K562 (cell line): Measurements from ENCODE around the gene ZNF594. TPM values are rescaled to one million over a fixed set of nuclear protein-coding genes. Genes with fewer than 3 reads are reported as not detected.

Experiments
- ATF1 ChIP-seq, 2 experiments: fragments of 450-650 bp in 1 of 2; IDR thresholded peaks; 2 replicates each; pipeline ENCODE4 v1.6.1; 2016; ENCODE audit warnings: missing compliant biosample characterization in 1 of 2, missing genetic modification characterization in 1 of 2
- CREB3L1 ChIP-seq: fragments of 450-650 bp; IDR thresholded peaks from 2 replicates; pipeline ENCODE4 v1.6.1; 2014; ENCODE audit warnings: low read depth, mild to moderate bottlenecking, moderate library complexity, borderline replicate concordance
- CTCF ChIP-seq, 3 experiments: IDR thresholded peaks in 2 of 3; conservative IDR thresholded peaks in 1 of 3; 2 replicates each; pipeline ENCODE4 v1.5.1; 2011 to 2012; ENCODE audit warnings: low read length in 3 of 3, mild to moderate bottlenecking in 3 of 3, control low read depth in 2 of 3, improper control_type of control experiment in 1 of 3, inconsistent platforms in 1 of 3, low read depth in 1 of 3, mixed read lengths in 1 of 3, moderate library complexity in 1 of 3; ENCODE audit not compliant: insufficient read depth in 2 of 3
- CTCFL ChIP-seq: IDR thresholded peaks from 2 replicates; pipeline ENCODE4 v1.6.1; 2011; ENCODE audit warnings: borderline replicate concordance, low read depth, mild to moderate bottlenecking, moderate library complexity, low read length; ENCODE audit not compliant: insufficient read depth, poor library complexity, severe bottlenecking
- DIDO1 ChIP-seq: fragments of 450-650 bp; IDR thresholded peaks from 2 replicates; pipeline ENCODE4 v1.6.1; 2016; ENCODE audit warnings: low read depth, missing biosample characterization, missing genetic modification characterization
- EGR1 ChIP-seq: fragments of 450-650 bp; conservative IDR thresholded peaks from 2 replicates; pipeline ENCODE4 v1.6.1; 2017; ENCODE audit warnings: mild to moderate bottlenecking
- GTF2F1 ChIP-seq: IDR thresholded peaks from 2 replicates; pipeline ENCODE4 v1.6.1; 2011; ENCODE audit warnings: low read depth, low read length, improper control_type of control experiment
- HCFC1 ChIP-seq: IDR thresholded peaks from 2 replicates; pipeline ENCODE4 v1.6.1; 2012; ENCODE audit warnings: low read depth, low read length, improper control_type of control experiment
- HMGN3 ChIP-seq: IDR thresholded peaks from 2 replicates; pipeline ENCODE4 v1.6.1; 2011; ENCODE audit warnings: borderline replicate concordance, low read depth, mild to moderate bottlenecking, mixed read lengths, low read length; ENCODE audit not compliant: insufficient read length; ENCODE audit errors: extremely low read depth
- HNRNPLL ChIP-seq: fragments of 200-400 bp; formaldehyde crosslinking; IDR thresholded peaks from 2 replicates; pipeline ENCODE4 v1.6.1; 2017; ENCODE audit warnings: low read length, low read depth, mild to moderate bottlenecking; ENCODE audit not compliant: poor library complexity, severe bottlenecking
- MEF2D ChIP-seq: conservative IDR thresholded peaks from 2 replicates; pipeline ENCODE4 v1.6.1; 2016; ENCODE audit warnings: low read depth, missing genetic modification characterization, missing compliant biosample characterization
- MXI1 ChIP-seq: IDR thresholded peaks from 2 replicates; pipeline ENCODE4 v1.6.1; 2011; ENCODE audit warnings: low read depth, mild to moderate bottlenecking, improper control_type of control experiment, low read length
- SETDB1 ChIP-seq: IDR thresholded peaks from one replicate; pipeline ENCODE4 v1.6.1; 2012; ENCODE audit warnings: low read length, control low read depth, inconsistent platforms
- SMAD4 ChIP-seq: fragments of 250-450 bp; sonication (Bioruptor Pico); conservative IDR thresholded peaks from 2 replicates; pipeline ENCODE4 v1.8.0; 2021; ENCODE audit warnings: inconsistent platforms, mild to moderate bottlenecking, moderate library complexity
- SMARCC2 ChIP-seq: fragments of 450-650 bp; IDR thresholded peaks from 2 replicates; pipeline ENCODE4 v1.6.1; 2017; ENCODE audit warnings: antibody characterized with exemption, moderate library complexity, mild to moderate bottlenecking, low read depth
- SP2 ChIP-seq: IDR thresholded peaks from 2 replicates; pipeline ENCODE4 v1.6.1; 2011; ENCODE audit warnings: mild to moderate bottlenecking, low read depth, low read length, moderate library complexity; ENCODE audit not compliant: poor library complexity, severe bottlenecking; ENCODE audit errors: extremely low read depth
- TBP ChIP-seq: optimal IDR thresholded peaks from 2 replicates; pipeline ENCODE3; 2011; ENCODE audit warnings: low read depth, low read length, improper control_type of control experiment
- USF1 ChIP-seq: sonication (generic); formaldehyde crosslinking; IDR thresholded peaks from 2 replicates; pipeline ENCODE4 v1.9.0; 2022; ENCODE audit warnings: mild to moderate bottlenecking, missing genetic modification reagents
- polyA plus RNA-seq, 8 experiments: library from polyadenylated mRNA; depleted of rRNA in 4 of 8; stranded (reverse) in 5 of 8; unstranded in 3 of 8; fragments of >200 nt; fragmentation: Nextera tagmentation in 2 of 8; fragmentation: Illumina TruSeq in 1 of 8; extraction: Ambion mirVana in 2 of 8; extraction: Trizol in 1 of 8; gene quantifications; 2 replicates each; pipeline versions ENCODE4 v1.2.1 to v1.2.3, GENCODE V29; 2011 to 2014; ENCODE audit warnings: inconsistent platforms in 1 of 8, missing spikeins in 1 of 8
- total RNA-seq, 7 experiments: library from RNA; depleted of rRNA in 6 of 7; stranded (reverse); fragments of >200 nt in 6 of 7; fragmentation: Illumina TruSeq in 2 of 7; extraction: Trizol in 2 of 7; gene quantifications; 2 replicates each; pipeline versions ENCODE4 v1.2.1 to v1.2.3, GENCODE V29; 2011 to 2021; ENCODE audit warnings: low replicate concordance in 1 of 7

ZNF594 gene
- total and polyA plus RNA-seq, 9 of the 15 experiments (the other 6 are each of a cell fraction or from before 2014, with no cell fraction given): 0.24 to 4.7 (median 2.6) TPM

GRCh38 chr17:5191541-5192417, at the start of gene ZNF594 (continued):
- TF ChIP-seq CTCF (IDR thresholded peaks at IDR 0.05 in 2 of 3, conservative IDR thresholded peaks at IDR 0.05 in 1 of 3; ENCODE audit: insufficient read depth in 2 of 3, low read depth in 1 of 3, low read length in 3 of 3) (peak; percentile 72 to 75 (median 73)), EGR1 (0 out of 2 replicates have a peak, but pooled peaks have one; percentile 8), MXI1 (0 out of 2 replicates have a peak, but pooled peaks have one; percentile 34), ATF1 (CRISPR knock-in tag; IDR thresholded peaks at IDR 0.05) (no peak), ATF1 (tag; IDR thresholded peaks at IDR 0.05) (peak; percentile 59), HMGN3 (peak; percentile 8), TBP (peak; percentile 49), SETDB1 (no peak), CREB3L1 (peak; percentile 51; the same call in 1 of the 2 replicates), HCFC1 (peak; percentile 76), DIDO1 (tag) (0 out of 2 replicates have a peak, but pooled peaks have one; percentile 20), HNRNPLL (peak; percentile 50), SMAD4 (CRISPR knock-in tag) (peak; percentile 34; the same call in 1 of the 2 replicates), SP2 (peak; percentile 80), MEF2D (tag) (no peak), USF1 (CRISPR knock-in tag) (peak; percentile 36; the same call in 1 of the 2 replicates), CTCFL (peak; percentile 91), SMARCC2 (no peak), GTF2F1 (0 out of 2 replicates have a peak, but pooled peaks have one; percentile 35)
